ENCODE results near the gene APRT. TPM values are rescaled to one million over a fixed set of nuclear protein-coding genes. Genes with fewer than 3 reads are reported as not detected.
"Not testable (repeated sequence)": the region's sequence is repeated elsewhere in the genome, so short reads cannot be mapped to it uniquely, and the experiment has no call there.

The APRT gene
- total RNA-seq, 6 donors from 2014 or later: 76.5 to 147 (median 124) TPM

- no peaks in the 10 kb centered on the region for H3K27me3 ChIP-seq
- peak overlapping the region in 1 of 4 donors; percentile 20 for H3K4me3 ChIP-seq
- WGBS, 2 donors: 55 to 69% methylated on average over 19 to 27 of the region's 29 CpGs
- TF ChIP-seq EP300 (IDR thresholded peaks at IDR 0.05): peak in 1 of 4 donors; percentile 53
- peak; percentile 76 to 80 for TF ChIP-seq POLR2AphosphoS5 (IDR thresholded peaks at IDR 0.05)
- TF ChIP-seq, protein P1, sequence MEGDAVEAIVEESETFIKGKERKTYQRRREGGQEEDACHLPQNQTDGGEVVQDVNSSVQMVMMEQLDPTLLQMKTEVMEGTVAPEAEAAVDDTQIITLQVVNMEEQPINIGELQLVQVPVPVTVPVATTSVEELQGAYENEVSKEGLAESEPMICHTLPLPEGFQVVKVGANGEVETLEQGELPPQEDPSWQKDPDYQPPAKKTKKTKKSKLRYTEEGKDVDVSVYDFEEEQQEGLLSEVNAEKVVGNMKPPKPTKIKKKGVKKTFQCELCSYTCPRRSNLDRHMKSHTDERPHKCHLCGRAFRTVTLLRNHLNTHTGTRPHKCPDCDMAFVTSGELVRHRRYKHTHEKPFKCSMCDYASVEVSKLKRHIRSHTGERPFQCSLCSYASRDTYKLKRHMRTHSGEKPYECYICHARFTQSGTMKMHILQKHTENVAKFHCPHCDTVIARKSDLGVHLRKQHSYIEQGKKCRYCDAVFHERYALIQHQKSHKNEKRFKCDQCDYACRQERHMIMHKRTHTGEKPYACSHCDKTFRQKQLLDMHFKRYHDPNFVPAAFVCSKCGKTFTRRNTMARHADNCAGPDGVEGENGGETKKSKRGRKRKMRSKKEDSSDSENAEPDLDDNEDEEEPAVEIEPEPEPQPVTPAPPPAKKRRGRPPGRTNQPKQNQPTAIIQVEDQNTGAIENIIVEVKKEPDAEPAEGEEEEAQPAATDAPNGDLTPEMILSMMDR (IDR thresholded peaks at IDR 0.05): no peak
- no peaks in the 10 kb centered on the region for H3K9me3 ChIP-seq
- ATAC-seq (ENCODE audit: low FRiP score in 2 of 2): peak in 1 of 2 donors; percentile 15
- peaks cover 68 to 89% (median 76%) of the 10 kb centered on the region in 4 donors for H3K4me1 ChIP-seq
- peaks cover 0 to 3% (median 0%) of the 10 kb centered on the region in 4 donors for H3K36me3 ChIP-seq
- H3K27ac ChIP-seq: peak overlapping the region; percentile 67 to 79 (median 72)
- peak; percentile 45 to 88 for DNase-seq
Observed at GRCh38 chr16:88772871-88773811, 38.6 kb downstream of the APRT start.

- Histone ChIP-seq H3K4me1 (peaks cover 82 to 95% (median 85%) of the 10 kb centered on the region in 4 donors), H3K27ac (peak overlapping the region in 3 of 4 donors; percentile 15 to 84 (median 79))
- not testable (repeated sequence) for ATAC-seq (ENCODE audit: low FRiP score in 2 of 2); H3K36me3 ChIP-seq; H3K27me3 ChIP-seq; H3K9me3 ChIP-seq; H3K4me3 ChIP-seq
- peak in 1 of 2 donors; percentile 47 for DNase-seq
- WGBS, 2 donors: 90 to 96% methylated on average over 2 to 11 of the region's 23 CpGs
Observed at GRCh38 chr16:88771781-88772180, 39.9 kb downstream of the APRT start.

GRCh38 chr16:88771294-88771772 lies 40.4 kb downstream of the APRT start:
- no peak for TF ChIP-seq EP300 (IDR thresholded peaks at IDR 0.05)
- TF ChIP-seq, protein P1 (IDR thresholded peaks at IDR 0.05): no peak
- TF ChIP-seq POLR2AphosphoS5 (IDR thresholded peaks at IDR 0.05): no peak
- no peak for TF ChIP-seq POLR2A (IDR thresholded peaks at IDR 0.05)
- Histone ChIP-seq H3K4me3 (peak overlapping the region in 3 of 4 donors; percentile 21 to 40 (median 34)), H3K9me3 (no peaks in the 10 kb centered on the region), H3K27me3 (no peaks in the 10 kb centered on the region), H3K4me1 (peaks cover 85 to 95% (median 86%) of the 10 kb centered on the region in 4 donors), H3K36me3 (peaks cover 0 to 3% (median 0%) of the 10 kb centered on the region in 4 donors), H3K27ac (peak overlapping the region; percentile 76 to 86 (median 82))
- WGBS, 2 donors: 56 to 80% methylated on average over 1 to 10 of the region's 19 CpGs
- DNase-seq: peak in 1 of 2 donors; percentile 70
- no peak for ATAC-seq (ENCODE audit: low FRiP score in 2 of 2)

GRCh38 chr16:88770461-88771293 lies 41.1 kb downstream of the APRT start:
- 18 to 24% methylated on average over 7 to 30 of the region's 41 CpGs for WGBS, 2 donors
- peak; percentile 41 to 76 for ATAC-seq (ENCODE audit: low FRiP score in 2 of 2)
- peak overlapping the region; percentile 76 to 86 (median 82) for H3K27ac ChIP-seq
- peak overlapping the region in 3 of 4 donors; percentile 21 to 40 (median 34) for H3K4me3 ChIP-seq
- no peaks in the 10 kb centered on the region for H3K27me3 ChIP-seq
- TF ChIP-seq POLR2A (IDR thresholded peaks at IDR 0.05) (peak in 1 of 4 donors; percentile 54), POLR2AphosphoS5 (IDR thresholded peaks at IDR 0.05) (peak; percentile 84), EP300 (IDR thresholded peaks at IDR 0.05) (peak in 1 of 4 donors; percentile 31)
- TF ChIP-seq, protein P1 (IDR thresholded peaks at IDR 0.05): peak in 1 of 6 experiments; percentile 14
- H3K36me3 ChIP-seq: peaks cover 0 to 6% (median 0%) of the 10 kb centered on the region in 4 donors
- H3K9me3 ChIP-seq: no peaks in the 10 kb centered on the region
- peak; percentile 89 for DNase-seq
- H3K4me1 ChIP-seq: peaks cover 89 to 95% (median 90%) of the 10 kb centered on the region in 4 donors
